GM23248 (cell line): Measurements from ENCODE around the gene ERMAP. TPM values are rescaled to one million over a fixed set of nuclear protein-coding genes. Genes with fewer than 3 reads are reported as not detected.

Experiments
- DNase-seq: peaks from one replicate; pipeline ENCODE4 v3.0.0-alpha.2; 2015
- H2AFZ ChIP-seq: fragments of 200-600 bp; sonication (generic); 2 replicates; pipeline ENCODE4 v1.6.1; 2016; ENCODE audit warnings: antibody characterized with exemption
- H3F3A ChIP-seq: fragments of 200-600 bp; sonication (generic); 2 replicates; pipeline ENCODE4 v1.6.1; 2016; ENCODE audit warnings: mild to moderate bottlenecking, antibody characterized with exemption, mixed run types; ENCODE audit not compliant: insufficient read depth
- H3K27ac ChIP-seq: fragments of 200-600 bp; sonication (generic); 2 replicates; pipeline ENCODE4 v1.5.1; 2016; ENCODE audit warnings: mild to moderate bottlenecking
- H3K27me3 ChIP-seq: fragments of 200-600 bp; sonication (generic); replicated peaks from 2 replicates; pipeline ENCODE4 v1.6.1; 2016; ENCODE audit warnings: mild to moderate bottlenecking; ENCODE audit not compliant: insufficient read depth
- H3K36me3 ChIP-seq: fragments of 200-600 bp; sonication (generic); 2 replicates; pipeline ENCODE4 v1.6.1; 2016; ENCODE audit warnings: low read depth, mild to moderate bottlenecking
- H3K4me1 ChIP-seq: fragments of 200-600 bp; sonication (generic); 2 replicates; pipeline ENCODE4 v1.6.1; 2016; ENCODE audit warnings: mild to moderate bottlenecking; ENCODE audit not compliant: insufficient read depth
- H3K4me2 ChIP-seq: fragments of 200-600 bp; sonication (generic); one replicate; pipeline ENCODE4 v1.6.1; 2016; ENCODE audit warnings: mild to moderate bottlenecking; ENCODE audit not compliant: unreplicated experiment
- H3K4me3 ChIP-seq: fragments of 200-600 bp; sonication (generic); 2 replicates; pipeline ENCODE4 v1.5.1; 2016; ENCODE audit warnings: mild to moderate bottlenecking
- H3K79me2 ChIP-seq: fragments of 200-600 bp; sonication (generic); 2 replicates; pipeline ENCODE4 v1.6.1; 2016; ENCODE audit warnings: mild to moderate bottlenecking; ENCODE audit not compliant: insufficient read depth
- H3K9ac ChIP-seq: fragments of 200-600 bp; sonication (generic); 2 replicates; pipeline ENCODE4 v1.6.1; 2016; ENCODE audit warnings: mild to moderate bottlenecking
- H3K9me2 ChIP-seq: fragments of 200-600 bp; sonication (generic); 2 replicates; pipeline ENCODE4 v1.6.1; 2016; ENCODE audit warnings: mixed run types, mild to moderate bottlenecking, moderate library complexity; ENCODE audit not compliant: insufficient read depth
- H3K9me3 ChIP-seq: fragments of 200-600 bp; sonication (generic); one replicate; pipeline ENCODE4 v1.6.1; 2017; ENCODE audit warnings: low read depth
- H4K20me1 ChIP-seq: fragments of 200-600 bp; sonication (generic); 2 replicates; pipeline ENCODE4 v1.6.0; 2016; ENCODE audit not compliant: insufficient read depth
- EZH2 ChIP-seq: fragments of 200-600 bp; sonication (generic); IDR thresholded peaks from 2 replicates; pipeline ENCODE4 v1.6.1; 2018; ENCODE audit warnings: antibody characterized with exemption, mild to moderate bottlenecking; ENCODE audit not compliant: insufficient read depth, poor library complexity, severe bottlenecking
- EZH2phosphoT487 ChIP-seq: fragments of 200-600 bp; sonication (generic); IDR thresholded peaks from 2 replicates; pipeline ENCODE4 v1.6.1; 2018; ENCODE audit warnings: antibody characterized with exemption, moderate library complexity, mild to moderate bottlenecking, low read depth; ENCODE audit not compliant: insufficient read depth
- WGBS, 2 experiments: methylation state at CpG; one replicate each; pipeline ENCODE4 v1.1.6; 2015 to 2017; ENCODE audit warnings: low lambda C conversion rate in 2 of 2, low coverage in 1 of 2; ENCODE audit errors: missing lambda C conversion rate in 2 of 2; 5-methylcytosine and 5-hydroxymethylcytosine counted together
- in situ Hi-C: fragments of 300-500 bp; cut with MboI; formaldehyde crosslinking; loops from 2 replicates; pipeline ENCODE4 v1.15.0; 2020
- polyA plus RNA-seq: library from polyadenylated mRNA; unstranded; fragments of >200 nt; fragmentation: Nextera tagmentation; extraction: Ambion mirVana; gene quantifications from 2 replicates; pipeline ENCODE4 v1.2.1, GENCODE V29; 2016
- total RNA-seq: library from RNA; depleted of rRNA; stranded (reverse); fragments of >200 nt; shearing (Covaris generic); gene quantifications from 2 replicates; pipeline ENCODE4 v1.2.3, GENCODE V29; 2014; rRNA removed

ERMAP gene
- total and polyA plus RNA-seq, 2 experiments from 2014 or later: 7.0 to 18.4 TPM

GRCh38 chr1:42886800-42887199 is 69.9 kb downstream of the ERMAP start:
- Histone ChIP-seq H3K9ac (no peak overlapping the region), H3K79me2 (no peaks in the 10 kb centered on the region), H3F3A (no peaks in the 10 kb centered on the region), H3K9me3 (no peaks in the 10 kb centered on the region), H3K4me3 (no peak overlapping the region), H2AFZ (no peak overlapping the region), H3K27ac (no peak overlapping the region), H3K4me1 (no peaks in the 10 kb centered on the region), H3K9me2 (no peaks in the 10 kb centered on the region), H3K27me3 (no peaks in the 10 kb centered on the region; the same call in 1 of the 2 replicates), H3K36me3 (no peaks in the 10 kb centered on the region), H3K4me2 (no peak overlapping the region), H4K20me1 (no peaks in the 10 kb centered on the region)
- DNase-seq: no peak
- 73 to 75% methylated on average over 20 to 21 of the region's 21 CpGs for WGBS, 2 experiments
- in situ Hi-C loops: no loop called here
- TF ChIP-seq EZH2phosphoT487 (no peak), EZH2 (no peak)

GRCh38 chr1:42887366-42887765 is 70.4 kb downstream of the ERMAP start:
- Histone ChIP-seq H3K9ac (no peak overlapping the region), H3K27me3 (peaks cover 3% of the 10 kb centered on the region; the same call in 1 of the 2 replicates), H3K4me2 (no peak overlapping the region), H3K27ac (no peak overlapping the region), H3K36me3 (no peaks in the 10 kb centered on the region), H3K79me2 (no peaks in the 10 kb centered on the region), H4K20me1 (no peaks in the 10 kb centered on the region), H3K9me2 (no peaks in the 10 kb centered on the region), H3K4me3 (no peak overlapping the region), H3F3A (no peaks in the 10 kb centered on the region), H2AFZ (no peak overlapping the region), H3K9me3 (no peaks in the 10 kb centered on the region), H3K4me1 (no peaks in the 10 kb centered on the region)
- DNase-seq: no peak
- in situ Hi-C loops: no loop called here
- WGBS, 2 experiments: 77 to 86% methylated on average over 13 to 16 of the region's 20 CpGs
- TF ChIP-seq EZH2: no peak
- TF ChIP-seq EZH2phosphoT487: no peak

GRCh38 chr1:42888013-42888633 is 71.2 kb downstream of the ERMAP start:
- Histone ChIP-seq H2AFZ (no peak overlapping the region), H3K4me1 (no peaks in the 10 kb centered on the region)
- 79 to 84% methylated on average over 23 to 31 of the region's 31 CpGs for WGBS, 2 experiments

GRCh38 chr1:42889264-42889663 is 72.3 kb downstream of the ERMAP start:
- DNase-seq: no peak
- H2AFZ ChIP-seq: no peak overlapping the region
- H3K9me3 ChIP-seq: no peaks in the 10 kb centered on the region
- peaks cover 6% of the 10 kb centered on the region for H3K27me3 ChIP-seq
- H3K9ac ChIP-seq: no peak overlapping the region
- TF ChIP-seq EZH2phosphoT487 (no peak), EZH2 (no peak)
- no peaks in the 10 kb centered on the region for H3K9me2 ChIP-seq
- no peak overlapping the region for H3K27ac ChIP-seq
- no peaks in the 10 kb centered on the region for H3F3A ChIP-seq
- in situ Hi-C loops: no loop called here
- H3K79me2 ChIP-seq: no peaks in the 10 kb centered on the region
- no peaks in the 10 kb centered on the region for H3K4me1 ChIP-seq
- no peak overlapping the region for H3K4me2 ChIP-seq
- WGBS, 2 experiments: 79 to 82% methylated on average over 4 of the region's 4 CpGs
- H3K36me3 ChIP-seq: no peaks in the 10 kb centered on the region
- H4K20me1 ChIP-seq: no peaks in the 10 kb centered on the region
- no peak overlapping the region for H3K4me3 ChIP-seq

More at GRCh38 chr1:42888013-42888633, 71.2 kb downstream of the ERMAP start:
- Histone ChIP-seq H3K9me2 (no peaks in the 10 kb centered on the region), H4K20me1 (no peaks in the 10 kb centered on the region), H3K9me3 (no peaks in the 10 kb centered on the region), H3K27ac (no peak overlapping the region), H3K36me3 (no peaks in the 10 kb centered on the region), H3K27me3 (peaks cover 3% of the 10 kb centered on the region; the same call in 1 of the 2 replicates), H3K4me2 (no peak overlapping the region), H3K79me2 (no peaks in the 10 kb centered on the region), H3F3A (no peaks in the 10 kb centered on the region), H3K9ac (no peak overlapping the region), H3K4me3 (no peak overlapping the region)
- TF ChIP-seq EZH2: no peak
- TF ChIP-seq EZH2phosphoT487: no peak
- no peak for DNase-seq
- in situ Hi-C loops: no loop called here

GRCh38 chr1:42891465-42892138 is 74.7 kb downstream of the ERMAP start:
- no peak overlapping the region for H3K4me2 ChIP-seq
- no peak overlapping the region for H3K27ac ChIP-seq
- WGBS, 2 experiments: 33 to 42% methylated on average over 5 of the region's 5 CpGs
- no peak for DNase-seq
- no peaks in the 10 kb centered on the region for H3K79me2 ChIP-seq
- no peaks in the 10 kb centered on the region for H3F3A ChIP-seq
- H3K4me3 ChIP-seq: no peak overlapping the region
- H4K20me1 ChIP-seq: no peaks in the 10 kb centered on the region
- no peaks in the 10 kb centered on the region for H3K4me1 ChIP-seq
- no peak for TF ChIP-seq EZH2phosphoT487
- no peak for TF ChIP-seq EZH2
- H3K9ac ChIP-seq: no peak overlapping the region
- H3K9me2 ChIP-seq: no peaks in the 10 kb centered on the region
- in situ Hi-C loops: no loop called here
- no peak overlapping the region for H2AFZ ChIP-seq
- H3K36me3 ChIP-seq: no peaks in the 10 kb centered on the region
- peaks cover 17% of the 10 kb centered on the region; the same call in 1 of the 2 replicates for H3K27me3 ChIP-seq
- no peaks in the 10 kb centered on the region for H3K9me3 ChIP-seq

Other genes with a start within 250 kb of the ERMAP start
- gene PPIH, start 158.7 kb upstream of the ERMAP start, total RNA-seq: 22.7 and 35.9 TPM in 2 replicates
- gene PPIH, start 158.7 kb upstream of the ERMAP start, polyA plus RNA-seq: 35.1 and 37.1 TPM in 2 replicates
- 665 and 762 TPM in 2 replicates for gene YBX1, start 134.7 kb upstream of the ERMAP start, total RNA-seq
- 480 and 496 TPM in 2 replicates for gene YBX1, start 134.7 kb upstream of the ERMAP start, polyA plus RNA-seq
- not detected in 2 replicates for gene CLDN19, start 76.9 kb upstream of the ERMAP start, total RNA-seq
- gene CLDN19, start 76.9 kb upstream of the ERMAP start, polyA plus RNA-seq: not detected in 2 replicates
- gene P3H1, start 50.1 kb upstream of the ERMAP start, total RNA-seq: 222 and 257 TPM in 2 replicates
- 194 and 197 TPM in 2 replicates for gene P3H1, start 50.1 kb upstream of the ERMAP start, polyA plus RNA-seq
- 2.7 and 3.4 TPM in 2 replicates for gene C1orf50, start 49.9 kb upstream of the ERMAP start, total RNA-seq
- gene C1orf50, start 49.9 kb upstream of the ERMAP start, polyA plus RNA-seq: 8.1 and 10.5 TPM in 2 replicates
- gene TMEM269, start 32.1 kb upstream of the ERMAP start, total RNA-seq: not detected in 2 replicates
- gene TMEM269, start 32.1 kb upstream of the ERMAP start, polyA plus RNA-seq: 0.14 TPM in 1 of 2 replicates, not detected in the other
- gene SVBP, start 275 bp downstream of the ERMAP start, total RNA-seq: 12.5 and 16.8 TPM in 2 replicates
- gene SVBP, start 275 bp downstream of the ERMAP start, polyA plus RNA-seq: 28.4 and 28.5 TPM in 2 replicates
- 4.4 and 13.0 TPM in 2 replicates for gene ZNF691, start 29.5 kb downstream of the ERMAP start, total RNA-seq
- 6.2 and 6.9 TPM in 2 replicates for gene ZNF691, start 29.5 kb downstream of the ERMAP start, polyA plus RNA-seq
- gene SLC2A1, start 141.7 kb downstream of the ERMAP start, total RNA-seq: 315 and 361 TPM in 2 replicates
- gene SLC2A1, start 141.7 kb downstream of the ERMAP start, polyA plus RNA-seq: 142 and 143 TPM in 2 replicates